Activated CD8-positive, alpha-beta T cell treated with anti-CD3 and anti-CD28 coated beads for 36 hours (primary cell): Measurements from ENCODE around the gene APOM. TPM values are rescaled to one million over a fixed set of nuclear protein-coding genes. Genes with fewer than 3 reads are reported as not detected.
A peak's percentile ranks its signal among the peaks of the same experiment; 100 is the strongest.

Source experiments
- ATAC-seq: fragments of 200-7000 bp; cut with Tn5 transposase; one replicate; pipeline ENCODE4 v1.10.0; 2021; ENCODE audit warnings: mild to moderate bottlenecking, moderate library complexity
- CTCF ChIA-PET: fragments of 350-600 bp; sonication (Branson Sonifier 250); formaldehyde crosslinking; loops from one replicate; lab custom pipeline; 2021; ENCODE audit warnings: antibody characterized with exemption; lab: Charles Lee
- POLR2A ChIA-PET: fragments of 350-600 bp; sonication (Branson Sonifier 250); formaldehyde crosslinking; loops from one replicate; lab custom pipeline; 2021; ENCODE audit warnings: antibody characterized with exemption; lab: Charles Lee
- DNase-seq: peaks from one replicate; pipeline ENCODE4 v3.0.0-alpha.2; 2020
- H3K27ac Mint-ChIP-seq: one replicate; pipeline ENCODE4 v1.8.0; 2021; ENCODE audit warnings: mild to moderate bottlenecking, mixed read lengths
- H3K27me3 Mint-ChIP-seq: one replicate; pipeline ENCODE4 v1.8.0; 2021; ENCODE audit warnings: mixed read lengths
- H3K36me3 Mint-ChIP-seq: one replicate; pipeline ENCODE4 v1.8.0; 2021; ENCODE audit warnings: low read depth, mixed read lengths
- H3K4me1 Mint-ChIP-seq: one replicate; pipeline ENCODE4 v1.8.0; 2021; ENCODE audit warnings: low read depth, mixed read lengths
- H3K4me3 Mint-ChIP-seq: one replicate; pipeline ENCODE4 v1.8.0; 2021; ENCODE audit warnings: mild to moderate bottlenecking, moderate library complexity, mixed read lengths
- H3K9me3 Mint-ChIP-seq: one replicate; pipeline ENCODE4 v1.8.0; 2021; ENCODE audit warnings: mixed read lengths
- CTCF ChIP-seq: fragments of 200-600 bp; IDR thresholded peaks from one replicate; pipeline ENCODE4 v1.8.0; 2022; ENCODE audit warnings: antibody characterized with exemption, mild to moderate bottlenecking
- intact Hi-C: fragments of 100-400 bp; cut with micrococcal nuclease; formaldehyde crosslinking; loops from one replicate; pipeline ENCODE4 v1.10.0; 2022
- total RNA-seq, 2 experiments: library from RNA; stranded (reverse); gene quantifications; one replicate each; pipeline ENCODE4 v1.2.3, GENCODE V29; 2021

The APOM gene
- total RNA-seq, 2 experiments from 2014 or later: 4.4 to 4.9 TPM

GRCh38 chr6:31652925-31653724 is 2.6 kb upstream of the APOM start:
- peak overlapping the region; percentile 100 for H3K27ac Mint-ChIP-seq
- H3K4me3 Mint-ChIP-seq: peak overlapping the region; percentile 93
- no peaks in the 10 kb centered on the region for H3K9me3 Mint-ChIP-seq
- DNase-seq: peak; percentile 96
- peaks cover 55% of the 10 kb centered on the region for H3K4me1 Mint-ChIP-seq
- no peaks in the 10 kb centered on the region for H3K27me3 Mint-ChIP-seq
- CTCF ChIA-PET: interaction anchor here (0.8 to 3.8 kb wide), 11 partner anchors 8 to 179 kb away, joined by 3 to 16 read pairs (median 4); partner anchors contain the start of genes ATP6V1G2, GPANK1 and MICB
- intact Hi-C loops: no loop called here
- no peak for TF ChIP-seq CTCF
- POLR2A ChIA-PET: interaction anchor here (0.5 to 9.0 kb wide), 34 partner anchors 10 to 319 kb away, joined by 3 to 160 read pairs (median 4); partner anchors contain the start of genes ABHD16A, AIF1, C6orf47 and CSNK2B
- peak; percentile 73 for ATAC-seq
- peaks cover 54% of the 10 kb centered on the region for H3K36me3 Mint-ChIP-seq

- Mint-ChIP-seq H3K9me3 (no peaks in the 10 kb centered on the region), H3K4me3 (no peak overlapping the region), H3K36me3 (peaks cover 55% of the 10 kb centered on the region), H3K27ac (no peak overlapping the region), H3K4me1 (peaks cover 63% of the 10 kb centered on the region), H3K27me3 (no peaks in the 10 kb centered on the region)
- intact Hi-C loops: no loop called here
- ATAC-seq: no peak
- no peak for TF ChIP-seq CTCF
- ChIA-PET CTCF (interaction anchor here (0.7 to 3.8 kb wide), 4 partner anchors 9 to 162 kb away, joined by 4 to 16 read pairs (median 4); partner anchors contain the start of gene GPANK1), POLR2A (interaction anchor here (1.0 to 9.0 kb wide), 7 partner anchors 10 to 92 kb away, joined by 3 to 160 read pairs (median 7); partner anchors contain the start of genes ABHD16A, C6orf47, CSNK2B and GPANK1)
- DNase-seq: no peak
These were observed 933 bp upstream of the APOM start for GRCh38 chr6:31654574-31655348.

GRCh38 chr6:31657406-31658157 is 1.9 kb downstream of the APOM start:
- Mint-ChIP-seq H3K4me3 (peak overlapping the region; percentile 98), H3K9me3 (no peaks in the 10 kb centered on the region), H3K27me3 (no peaks in the 10 kb centered on the region), H3K4me1 (peaks cover 68% of the 10 kb centered on the region), H3K36me3 (peaks cover 60% of the 10 kb centered on the region), H3K27ac (peak overlapping the region; percentile 85)
- intact Hi-C loops: no loop called here
- DNase-seq (peak; percentile 74), ATAC-seq (no peak)
- ChIA-PET CTCF (interaction anchor here (1.0 to 1.3 kb wide), 2 partner anchors 107 to 112 kb away, joined by 3 read pairs; no protein-coding TSS in a partner anchor), POLR2A (interaction anchor here (0.7 to 9.0 kb wide), 8 partner anchors 7 to 173 kb away, joined by 3 to 160 read pairs (median 3); partner anchors contain the start of genes ABHD16A, C6orf47, CSNK2B and GPANK1)
- TF ChIP-seq CTCF: no peak

- Mint-ChIP-seq H3K36me3 (peaks cover 62% of the 10 kb centered on the region), H3K27me3 (no peaks in the 10 kb centered on the region), H3K4me3 (peak overlapping the region; percentile 98), H3K27ac (peak overlapping the region; percentile 85), H3K4me1 (peaks cover 70% of the 10 kb centered on the region), H3K9me3 (no peaks in the 10 kb centered on the region)
- no peak for TF ChIP-seq CTCF
- ChIA-PET POLR2A (interaction anchor here (1.0 to 2.2 kb wide), 2 partner anchors 45 to 172 kb away, joined by 3 to 5 read pairs; partner anchors contain the start of gene ABHD16A), CTCF (interaction anchor here (1.0 to 1.3 kb wide), 2 partner anchors 107 to 113 kb away, joined by 3 read pairs; no protein-coding TSS in a partner anchor)
- DNase-seq (no peak), ATAC-seq (no peak)
- intact Hi-C loops: no loop called here
These were observed 2.5 kb downstream of the APOM start for GRCh38 chr6:31658158-31658688.
